ENCODE data around the gene RNASE2. TPM values are rescaled to one million over a fixed set of nuclear protein-coding genes. Genes with fewer than 3 reads are reported as not detected.

The RNASE2 gene
- total RNA-seq, 1 experiment from 2014 or later, result not detected

DNA sequence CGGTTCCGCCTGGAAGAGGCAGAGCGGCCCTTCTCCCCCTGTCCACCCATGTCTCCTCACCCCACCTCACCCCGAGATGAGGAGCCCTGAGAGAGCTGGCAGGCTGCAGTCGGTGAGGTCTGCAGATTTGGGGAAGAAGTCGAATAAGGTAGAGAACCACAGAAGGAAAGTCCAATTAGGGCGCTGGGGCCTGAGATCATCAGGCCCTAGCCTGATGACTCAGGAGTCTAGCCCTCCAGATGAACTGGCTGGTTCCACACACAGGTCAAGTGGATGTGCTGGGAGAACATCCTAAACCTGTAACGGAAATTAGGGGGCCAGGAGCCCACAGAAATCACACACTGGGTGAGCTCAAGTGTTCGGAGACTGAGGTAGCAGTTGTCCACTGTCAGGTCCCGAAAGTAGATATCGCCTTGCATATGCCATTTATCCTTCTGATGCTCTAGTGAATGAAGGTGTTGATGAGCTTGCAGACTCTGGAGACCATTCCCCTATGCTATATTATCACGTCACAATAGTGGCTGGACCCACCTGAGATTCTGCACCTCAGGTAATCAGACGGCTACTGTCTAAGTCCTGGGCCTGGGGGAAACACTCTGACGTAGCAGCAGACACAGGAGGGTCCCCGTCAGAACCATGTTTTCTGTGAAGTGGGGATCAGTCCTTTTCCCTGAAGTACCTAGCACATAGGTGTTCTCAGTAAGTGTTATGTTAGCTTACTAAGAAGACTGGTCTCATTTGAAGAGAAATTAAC, 33.6 kb downstream of the RNASE2 start:
- intact Hi-C loops (cut with micrococcal nuclease; ENCODE audit: unreplicated experiment), result loop anchor here (2.0 kb wide), 1 partner anchor 14 kb away; no protein-coding TSS in a partner anchor
- Histone ChIP-seq H3K27me3 (ENCODE audit: insufficient read depth, low read depth) (no peaks in the 10 kb centered on the region), H3K4me2 (peak overlapping the region; percentile 89), H3K79me2 (ENCODE audit: low read depth) (peaks cover 19% of the 10 kb centered on the region), H3K4me3 (peak overlapping the region; percentile 55), H3K36me3 (ENCODE audit: low read depth) (peaks cover 6% of the 10 kb centered on the region; the same call in 1 of the 2 replicates), H3K4me1 (replicated peaks; ENCODE audit: insufficient read depth) (peaks cover 24% of the 10 kb centered on the region), H3K9me3 (ENCODE audit: insufficient read depth, low read depth) (peaks cover 3% of the 10 kb centered on the region; the same call in 1 of the 2 replicates), H3K27ac (peak overlapping the region; percentile 67), H2AFZ (peak overlapping the region; percentile 71; the same call in 1 of the 2 replicates), H4K20me1 (ENCODE audit: insufficient read depth) (no peaks in the 10 kb centered on the region), H3F3A (ENCODE audit: insufficient read depth, low read depth) (peaks cover 20% of the 10 kb centered on the region; the same call in 1 of the 2 replicates), H3K9me2 (ENCODE audit: insufficient read depth) (no peaks in the 10 kb centered on the region)
- TF ChIP-seq, protein P1, sequence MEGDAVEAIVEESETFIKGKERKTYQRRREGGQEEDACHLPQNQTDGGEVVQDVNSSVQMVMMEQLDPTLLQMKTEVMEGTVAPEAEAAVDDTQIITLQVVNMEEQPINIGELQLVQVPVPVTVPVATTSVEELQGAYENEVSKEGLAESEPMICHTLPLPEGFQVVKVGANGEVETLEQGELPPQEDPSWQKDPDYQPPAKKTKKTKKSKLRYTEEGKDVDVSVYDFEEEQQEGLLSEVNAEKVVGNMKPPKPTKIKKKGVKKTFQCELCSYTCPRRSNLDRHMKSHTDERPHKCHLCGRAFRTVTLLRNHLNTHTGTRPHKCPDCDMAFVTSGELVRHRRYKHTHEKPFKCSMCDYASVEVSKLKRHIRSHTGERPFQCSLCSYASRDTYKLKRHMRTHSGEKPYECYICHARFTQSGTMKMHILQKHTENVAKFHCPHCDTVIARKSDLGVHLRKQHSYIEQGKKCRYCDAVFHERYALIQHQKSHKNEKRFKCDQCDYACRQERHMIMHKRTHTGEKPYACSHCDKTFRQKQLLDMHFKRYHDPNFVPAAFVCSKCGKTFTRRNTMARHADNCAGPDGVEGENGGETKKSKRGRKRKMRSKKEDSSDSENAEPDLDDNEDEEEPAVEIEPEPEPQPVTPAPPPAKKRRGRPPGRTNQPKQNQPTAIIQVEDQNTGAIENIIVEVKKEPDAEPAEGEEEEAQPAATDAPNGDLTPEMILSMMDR (conservative IDR thresholded peaks at IDR 0.05), result no peak
- no peak for TF ChIP-seq EZH2 (IDR thresholded peaks at IDR 0.05; ENCODE audit: low read depth)
- CTCF ChIA-PET, result no interaction called here
- DNase-seq, result no peak
- POLR2A ChIA-PET (ENCODE audit: unreplicated experiment), result interaction anchor here (0.5 kb wide), 1 partner anchor 83 kb away, joined by 5 read pairs; no protein-coding TSS in a partner anchor
- TSS peak; percentile 86 for BruUV-seq (replicated peaks)

DNA sequence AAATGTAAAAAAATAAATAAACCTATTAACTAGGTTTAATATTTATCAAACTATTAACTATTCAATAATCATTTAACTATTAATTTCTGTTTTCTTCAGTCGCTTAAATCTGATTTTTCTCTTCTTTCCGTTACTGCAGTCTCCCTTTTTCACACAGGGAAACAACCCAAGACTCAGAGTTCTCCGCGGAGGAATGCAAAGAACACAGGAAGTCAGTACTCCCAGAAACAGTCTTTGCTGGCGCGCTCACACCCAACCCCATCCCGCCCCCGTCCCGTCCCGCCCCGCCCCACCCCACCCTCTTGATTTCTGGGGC, 34.1 kb downstream of the RNASE2 start:
- H3K9me2 ChIP-seq (ENCODE audit: insufficient read depth), result no peaks in the 10 kb centered on the region
- no peaks in the 10 kb centered on the region for H4K20me1 ChIP-seq (ENCODE audit: insufficient read depth)
- H3K79me2 ChIP-seq (ENCODE audit: low read depth), result peaks cover 19% of the 10 kb centered on the region
- CTCF ChIA-PET, result no interaction called here
- no peak for DNase-seq
- H3K27ac ChIP-seq, result peak overlapping the region; percentile 67
- peaks cover 6% of the 10 kb centered on the region; the same call in 1 of the 2 replicates for H3K36me3 ChIP-seq (ENCODE audit: low read depth)
- H3K4me1 ChIP-seq (replicated peaks; ENCODE audit: insufficient read depth), result peaks cover 24% of the 10 kb centered on the region
- H3K4me3 ChIP-seq, result peak overlapping the region; percentile 55
- H3K27me3 ChIP-seq (ENCODE audit: insufficient read depth, low read depth), result no peaks in the 10 kb centered on the region
- no peak overlapping the region for H2AFZ ChIP-seq
- TF ChIP-seq, protein P1 (conservative IDR thresholded peaks at IDR 0.05), result no peak
- TF ChIP-seq EZH2 (IDR thresholded peaks at IDR 0.05; ENCODE audit: low read depth), result no peak
- H3F3A ChIP-seq (ENCODE audit: insufficient read depth, low read depth), result peaks cover 20% of the 10 kb centered on the region; the same call in 1 of the 2 replicates
- POLR2A ChIA-PET (ENCODE audit: unreplicated experiment), result no interaction called here
- peaks cover 3% of the 10 kb centered on the region; the same call in 1 of the 2 replicates for H3K9me3 ChIP-seq (ENCODE audit: insufficient read depth, low read depth)
- intact Hi-C loops (cut with micrococcal nuclease; ENCODE audit: unreplicated experiment), result loop anchor here (2.0 kb wide), 1 partner anchor 15 kb away; no protein-coding TSS in a partner anchor
- H3K4me2 ChIP-seq, result peak overlapping the region; percentile 89
- BruUV-seq (replicated peaks), result no TSS peak

DNA sequence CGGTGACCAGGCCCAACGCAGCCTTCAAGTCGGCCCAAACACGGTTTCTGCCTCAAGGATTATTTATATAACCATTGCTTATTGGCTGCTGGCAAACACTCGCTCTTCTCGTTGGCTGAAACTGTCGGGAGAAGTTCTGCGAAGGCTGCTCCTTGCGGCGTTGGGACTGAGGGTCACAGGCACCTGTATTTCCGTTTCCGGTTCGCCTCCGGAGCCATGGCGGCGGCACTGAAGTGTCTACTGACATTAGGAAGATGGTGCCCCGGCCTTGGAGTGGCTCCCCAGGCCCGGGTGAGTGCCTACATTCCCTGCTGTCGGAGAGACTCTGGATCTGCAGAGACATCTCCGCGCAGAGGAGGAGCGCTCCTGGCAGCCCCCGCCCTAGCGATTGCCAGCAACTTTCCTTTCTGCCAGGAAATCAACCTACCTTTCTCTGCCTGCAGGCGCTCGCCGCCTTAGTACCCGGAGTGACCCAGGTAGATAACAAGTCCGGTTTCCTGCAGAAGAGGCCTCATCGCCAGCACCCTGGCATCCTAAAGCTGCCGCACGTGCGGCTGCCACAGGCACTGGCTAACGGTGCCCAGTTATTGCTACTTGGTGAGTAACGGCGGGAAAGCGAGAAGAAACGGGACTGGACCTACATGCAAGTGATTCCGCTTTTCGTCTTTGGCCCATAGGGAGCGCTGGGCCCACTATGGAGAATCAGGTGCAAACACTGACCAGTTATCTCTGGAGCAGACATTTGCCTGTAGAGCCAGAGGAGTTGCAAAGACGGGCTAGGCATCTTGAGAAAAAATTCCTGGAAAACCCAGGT, 34.7 kb downstream of the RNASE2 start, which contains the start of gene METTL17:
Gene METTL17, plus strand, starts transcription at position 194 of the 814 bp plus-strand sequence. Its CDS starts 23 bp downstream, at position 217.
- no peaks in the 10 kb centered on the region for H3K9me2 ChIP-seq (ENCODE audit: insufficient read depth)
- peaks cover 6% of the 10 kb centered on the region; the same call in 1 of the 2 replicates for H3K36me3 ChIP-seq (ENCODE audit: low read depth)
- H3K4me3 ChIP-seq, result peak within 1 kb of the TSS; percentile 93
- no peaks in the 10 kb centered on the region for H3K27me3 ChIP-seq (ENCODE audit: insufficient read depth, low read depth)
- peak within 1 kb of the TSS; percentile 91 for H3K4me2 ChIP-seq
- H3K9me3 ChIP-seq (ENCODE audit: insufficient read depth, low read depth), result peaks cover 3% of the 10 kb centered on the region; the same call in 1 of the 2 replicates
- peak within 1 kb of the TSS; percentile 95 for H2AFZ ChIP-seq
- POLR2A ChIA-PET (ENCODE audit: unreplicated experiment), result no interaction called here
- DNase-seq, result peak; percentile 68 to 88
- BruUV-seq (replicated peaks), result TSS peak; percentile 67
- H3K79me2 ChIP-seq (ENCODE audit: low read depth), result peaks cover 19% of the 10 kb centered on the region
- no peaks in the 10 kb centered on the region for H4K20me1 ChIP-seq (ENCODE audit: insufficient read depth)
- H3F3A ChIP-seq (ENCODE audit: insufficient read depth, low read depth), result peaks cover 20% of the 10 kb centered on the region; the same call in 1 of the 2 replicates
- CTCF ChIA-PET, result no interaction called here
- H3K27ac ChIP-seq, result peak within 1 kb of the TSS; percentile 67
- intact Hi-C loops (cut with micrococcal nuclease; ENCODE audit: unreplicated experiment), result loop anchor here (2.0 kb wide), 1 partner anchor 15 kb away; no protein-coding TSS in a partner anchor
- TF ChIP-seq EZH2 (IDR thresholded peaks at IDR 0.05; ENCODE audit: low read depth), result no peak
- TF ChIP-seq, protein P1 (conservative IDR thresholded peaks at IDR 0.05), result peak; percentile 47; the same call in 1 of the 2 replicates
- H3K4me1 ChIP-seq (replicated peaks; ENCODE audit: insufficient read depth), result peaks cover 24% of the 10 kb centered on the region
